Astrocyte of the spinal cord (primary cell): ENCODE results near the gene PLCE1.

Source experiments
- DNase-seq: peaks from one replicate; pipeline ENCODE4 v3.0.0; 2011; ENCODE audit warnings: low read depth, low spot score
- H3K4me3 ChIP-seq: 2 replicates; pipeline ENCODE4 v1.5.1; 2011; ENCODE audit warnings: low read depth, mild to moderate bottlenecking, low read length, moderate library complexity
- in situ Hi-C: cut with HindIII; loops from 2 replicates; pipeline ENCODE4 v1.10.0; 2017; ENCODE audit warnings: low sequenced_read_pairs
- TF ChIP-seq, protein P1 (sequence below): IDR thresholded peaks from 2 replicates; pipeline ENCODE4 v1.5.1; 2012; ENCODE audit warnings: low read depth, mild to moderate bottlenecking, low read length, inconsistent platforms

PLCE1 gene

DNA sequence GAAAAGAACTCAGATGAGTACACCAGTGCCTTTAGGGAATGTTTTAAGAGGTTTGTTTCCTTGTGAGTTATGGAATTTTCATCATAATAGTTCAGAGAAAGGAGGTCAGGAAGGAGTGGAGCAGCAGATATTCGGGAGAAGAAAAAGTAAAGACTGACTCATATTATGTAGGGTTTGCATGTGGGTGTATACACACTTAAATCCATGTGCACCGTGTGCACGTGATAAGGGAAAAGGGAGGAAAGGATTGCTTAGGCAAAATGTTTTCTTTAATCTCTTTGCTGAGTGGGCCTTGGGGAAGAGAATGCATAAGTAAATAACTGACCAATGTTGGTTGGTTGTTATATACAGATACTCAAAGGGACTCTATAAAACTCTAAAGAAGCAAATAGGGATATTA is 30.2 kb downstream of the PLCE1 start:
- no peak for DNase-seq
- in situ Hi-C loops = no loop called here
- H3K4me3 ChIP-seq = no peak overlapping the region
- TF ChIP-seq, protein P1, sequence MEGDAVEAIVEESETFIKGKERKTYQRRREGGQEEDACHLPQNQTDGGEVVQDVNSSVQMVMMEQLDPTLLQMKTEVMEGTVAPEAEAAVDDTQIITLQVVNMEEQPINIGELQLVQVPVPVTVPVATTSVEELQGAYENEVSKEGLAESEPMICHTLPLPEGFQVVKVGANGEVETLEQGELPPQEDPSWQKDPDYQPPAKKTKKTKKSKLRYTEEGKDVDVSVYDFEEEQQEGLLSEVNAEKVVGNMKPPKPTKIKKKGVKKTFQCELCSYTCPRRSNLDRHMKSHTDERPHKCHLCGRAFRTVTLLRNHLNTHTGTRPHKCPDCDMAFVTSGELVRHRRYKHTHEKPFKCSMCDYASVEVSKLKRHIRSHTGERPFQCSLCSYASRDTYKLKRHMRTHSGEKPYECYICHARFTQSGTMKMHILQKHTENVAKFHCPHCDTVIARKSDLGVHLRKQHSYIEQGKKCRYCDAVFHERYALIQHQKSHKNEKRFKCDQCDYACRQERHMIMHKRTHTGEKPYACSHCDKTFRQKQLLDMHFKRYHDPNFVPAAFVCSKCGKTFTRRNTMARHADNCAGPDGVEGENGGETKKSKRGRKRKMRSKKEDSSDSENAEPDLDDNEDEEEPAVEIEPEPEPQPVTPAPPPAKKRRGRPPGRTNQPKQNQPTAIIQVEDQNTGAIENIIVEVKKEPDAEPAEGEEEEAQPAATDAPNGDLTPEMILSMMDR = no peak

DNA sequence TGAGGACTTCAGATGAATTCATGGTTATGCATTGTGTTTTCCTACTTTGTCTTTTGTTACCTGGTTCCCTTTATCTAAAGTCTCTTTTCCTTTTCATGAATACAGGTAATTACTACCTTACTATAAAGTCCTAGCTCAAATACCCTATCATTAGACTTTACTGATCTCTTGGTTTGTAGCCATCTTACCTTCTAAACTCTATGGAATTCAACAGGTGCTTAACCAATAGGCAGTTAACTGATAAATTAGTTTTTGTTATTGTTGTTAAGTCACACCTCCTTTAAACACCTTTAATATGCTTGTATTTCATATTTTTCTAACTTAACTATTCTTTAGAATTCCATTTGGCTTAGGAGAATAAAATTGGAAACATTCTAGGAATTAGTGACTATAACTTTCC is 30.7 kb downstream of the PLCE1 start:
- TF ChIP-seq, protein P1 = no peak
- in situ Hi-C loops = no loop called here
- H3K4me3 ChIP-seq = no peak overlapping the region
- DNase-seq = no peak

DNA sequence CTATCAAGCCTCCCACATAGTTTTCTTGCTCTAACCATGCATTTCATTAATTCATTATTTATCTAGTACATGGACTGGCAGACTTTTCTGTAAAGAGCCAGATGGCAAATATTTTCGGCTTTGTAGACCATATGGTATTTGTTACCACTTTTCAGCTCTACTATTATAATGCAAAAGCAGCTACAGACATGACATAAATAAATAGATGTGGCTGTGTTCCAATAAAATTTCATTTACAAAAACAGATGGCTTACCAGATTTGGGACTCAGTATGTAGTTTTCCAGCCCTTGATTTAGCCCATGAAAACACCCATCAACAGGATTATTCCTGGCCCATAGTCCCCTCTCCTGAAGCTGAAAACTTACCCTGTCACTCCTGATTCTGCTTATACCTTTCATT is 32.1 kb downstream of the PLCE1 start:
- H3K4me3 ChIP-seq = no peak overlapping the region
- DNase-seq = no peak
- TF ChIP-seq, protein P1 = no peak
- in situ Hi-C loops = no loop called here

DNA sequence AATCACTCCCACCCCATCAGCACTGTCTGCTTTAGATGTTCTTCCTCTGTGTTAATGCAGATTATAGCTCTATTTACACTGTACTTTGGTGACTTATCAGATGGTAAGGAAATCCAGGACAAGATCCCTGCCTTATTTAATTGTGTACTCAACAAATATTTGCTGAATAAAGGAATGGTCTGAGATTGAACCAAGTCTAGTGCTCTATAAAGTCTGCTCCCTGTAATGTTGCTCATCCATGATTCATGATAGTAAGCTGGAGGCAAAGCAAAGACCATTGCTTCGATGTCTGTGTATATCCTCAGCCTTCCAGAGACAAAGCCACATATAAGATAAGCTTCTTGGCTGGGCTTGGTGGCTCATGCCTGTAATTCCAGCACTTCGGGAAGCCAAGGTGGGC is 33.5 kb downstream of the PLCE1 start:
- H3K4me3 ChIP-seq = no peak overlapping the region
- in situ Hi-C loops = no loop called here
- no peak for DNase-seq
- TF ChIP-seq, protein P1 = no peak

DNA sequence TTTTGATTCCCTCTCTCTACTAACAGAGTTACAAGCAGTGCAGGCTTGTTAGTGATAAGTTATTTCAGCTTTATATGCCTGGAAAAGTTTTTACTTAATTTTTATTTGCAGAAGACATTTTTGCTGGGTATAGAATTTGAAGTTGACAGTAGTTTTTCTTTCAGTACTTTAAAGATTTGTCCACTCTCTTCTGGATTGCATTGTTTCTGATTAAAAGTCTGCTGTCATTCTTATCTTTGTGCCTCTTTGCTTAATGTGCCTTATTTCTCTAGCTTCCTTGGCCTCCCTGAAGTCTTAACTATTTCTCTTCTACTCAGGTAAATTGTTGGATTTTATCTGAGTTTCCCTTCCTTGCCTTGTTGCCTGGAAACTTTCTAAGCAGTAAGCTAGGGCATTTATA is 36.2 kb downstream of the PLCE1 start:
- no peak overlapping the region for H3K4me3 ChIP-seq
- DNase-seq = no peak
- in situ Hi-C loops = no loop called here
- TF ChIP-seq, protein P1 = no peak

DNA sequence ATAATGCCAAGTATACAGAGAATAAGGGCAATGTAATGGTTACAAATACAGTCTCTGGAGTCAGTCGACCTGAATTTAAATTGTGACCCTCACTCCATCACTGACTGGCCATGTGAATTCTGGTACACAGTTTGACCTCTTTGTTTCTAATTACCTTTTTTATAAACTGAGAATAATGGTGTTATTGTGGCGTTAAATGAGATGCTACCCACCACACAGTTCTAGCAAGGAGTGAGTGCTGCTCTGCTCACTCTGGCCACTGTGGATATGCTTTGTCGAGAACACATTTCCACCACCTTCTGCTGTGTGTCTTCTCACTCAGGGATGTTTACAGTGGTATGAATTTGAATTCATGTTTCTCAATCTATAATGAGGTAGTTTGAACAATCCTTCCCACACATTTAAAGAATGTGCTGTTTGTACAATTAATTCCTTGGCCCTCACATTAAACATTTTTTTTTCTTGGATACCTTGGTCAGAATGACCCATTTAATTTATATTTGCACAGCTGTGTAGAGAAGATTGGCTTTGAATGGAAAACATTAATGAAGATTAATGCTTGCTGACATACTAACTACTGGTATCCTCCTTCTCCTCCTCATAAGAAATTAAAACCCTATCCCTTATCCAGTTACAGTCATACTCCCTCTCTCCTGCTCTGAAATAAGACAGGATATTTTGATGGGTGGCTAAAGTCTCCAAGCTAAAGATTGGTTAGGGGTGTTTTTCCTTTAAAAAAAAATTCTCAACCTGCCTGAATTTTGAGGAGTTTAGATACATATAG is 42.4 kb downstream of the PLCE1 start:
- no peak for DNase-seq
- in situ Hi-C loops = no loop called here
- TF ChIP-seq, protein P1 = no peak
- no peak overlapping the region for H3K4me3 ChIP-seq

DNA sequence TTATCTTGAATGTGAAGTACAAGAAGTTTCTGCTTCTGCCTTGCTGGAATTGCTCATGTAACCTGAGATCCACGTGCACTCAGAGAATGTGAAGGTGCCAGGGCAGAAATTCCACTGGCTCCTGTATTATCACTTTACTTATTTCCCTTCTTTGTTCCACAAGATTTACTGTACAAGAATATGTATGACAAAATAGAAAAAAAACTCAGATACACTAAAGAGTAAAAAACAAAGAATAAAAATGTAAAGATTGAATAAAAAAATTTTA is 43.0 kb downstream of the PLCE1 start:
- no peak for DNase-seq
- in situ Hi-C loops = no loop called here

More for the DNA sequence above, 43.0 kb downstream of the PLCE1 start:
- TF ChIP-seq, protein P1 = no peak
- no peak overlapping the region for H3K4me3 ChIP-seq
